ENCODE measurements around the gene DGKE. TPM values are rescaled to one million over a fixed set of nuclear protein-coding genes. Genes with fewer than 3 reads are reported as not detected.

DGKE gene
- total RNA-seq (1 to 10 TPM; 3.9 to 7.6 (median 4.4) TPM), polyA plus RNA-seq (1 to 10 TPM; 1.8 to 5.2 TPM)

- no peak for TF ChIP-seq CTCF (IDR thresholded peaks at IDR 0.05)
- H3K27ac ChIP-seq = peak within 1 kb of the TSS; percentile 68 to 98 (median 84)
- ATAC-seq = peak; percentile 91 to 96 (median 94)
- peak; percentile 98 to 100 (median 100) for DNase-seq
- no peaks in the 10 kb centered on the region for H3K36me3 ChIP-seq
- no peaks in the 10 kb centered on the region for H3K27me3 ChIP-seq
- peaks cover 6 to 35% (median 14%) of the 10 kb centered on the region in 3 donors for H3K4me1 ChIP-seq
- 1% methylated on average over 59 to 66 of the region's 66 CpGs for WGBS, 2 donors
- peak within 1 kb of the TSS; percentile 47 to 93 (median 74) for H3K4me3 ChIP-seq
- intact Hi-C loops (cut with DNase I) = no loop called here
- no peak for FAIRE-seq
- no peaks in the 10 kb centered on the region for H3K9me3 ChIP-seq
Measured at GRCh38 chr17:56833809-56834379, at the start of gene DGKE, which contains the start of gene C17orf67. Gene DGKE, plus strand, starts transcription at chr17:56834151. Its CDS starts 645 bp downstream, at chr17:56834796. Gene C17orf67, minus strand, starts transcription at chr17:56833920. Its CDS starts 18,110 bp downstream, at chr17:56815810.

- Histone ChIP-seq H3K27me3 (no peaks in the 10 kb centered on the region), H3K4me1 (no peaks in the 10 kb centered on the region), H3K9me3 (no peaks in the 10 kb centered on the region), H3K4me3 (no peak overlapping the region), H3K27ac (no peak overlapping the region), H3K36me3 (no peaks in the 10 kb centered on the region)
- ATAC-seq (no peak), FAIRE-seq (no peak), DNase-seq (no peak)
- 62 to 63% methylated on average over 5 of the region's 5 CpGs for WGBS, 2 donors
- intact Hi-C loops (cut with DNase I) = no loop called here
- TF ChIP-seq CTCF (IDR thresholded peaks at IDR 0.05) = no peak
Measured at GRCh38 chr17:56785405-56785804, 48.5 kb upstream of the DGKE start.

GRCh38 chr17:56785997-56786680 is 47.8 kb upstream of the DGKE start:
- 76 to 85% methylated on average over 9 of the region's 9 CpGs for WGBS, 2 donors
- ATAC-seq (no peak), DNase-seq (no peak), FAIRE-seq (no peak)
- Histone ChIP-seq H3K27me3 (no peaks in the 10 kb centered on the region), H3K9me3 (no peaks in the 10 kb centered on the region), H3K4me3 (no peak overlapping the region), H3K4me1 (no peaks in the 10 kb centered on the region), H3K27ac (no peak overlapping the region), H3K36me3 (no peaks in the 10 kb centered on the region)
- intact Hi-C loops (cut with DNase I) = no loop called here
- TF ChIP-seq CTCF (IDR thresholded peaks at IDR 0.05) = no peak

DNA sequence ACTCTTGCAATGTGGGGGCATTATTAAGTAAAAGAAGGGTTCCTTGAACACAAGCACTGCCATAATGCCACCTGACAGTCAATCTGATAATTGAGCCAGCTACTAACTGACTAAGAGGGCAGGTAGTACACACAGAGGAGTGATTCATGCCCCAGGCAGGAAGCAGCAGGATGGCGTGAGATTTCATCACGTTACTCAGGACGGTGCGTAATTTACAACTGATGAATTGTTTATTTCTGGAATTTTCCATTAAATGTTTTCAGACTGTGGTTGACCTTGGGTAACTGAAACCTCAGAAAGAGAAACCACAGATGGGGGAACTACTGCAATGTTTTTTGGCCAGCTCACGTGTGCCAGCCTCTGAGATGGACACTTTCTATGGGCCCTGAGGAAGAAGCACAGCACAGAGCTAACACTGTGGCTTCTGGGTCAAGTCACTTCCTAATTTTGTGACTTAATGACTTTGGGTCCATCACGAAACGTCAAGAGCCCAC is 46.9 kb upstream of the DGKE start:
- no peaks in the 10 kb centered on the region for H3K27me3 ChIP-seq
- peak in 1 of 6 donors; percentile 17 for DNase-seq
- no peak for FAIRE-seq
- H3K9me3 ChIP-seq = no peaks in the 10 kb centered on the region
- H3K4me1 ChIP-seq = no peaks in the 10 kb centered on the region
- intact Hi-C loops (cut with DNase I) = no loop called here
- peak overlapping the region in 1 of 4 donors; percentile 4 for H3K27ac ChIP-seq
- ATAC-seq = peak in 3 of 4 donors; percentile 60 to 87 (median 80)
- no peak overlapping the region for H3K4me3 ChIP-seq
- 66 to 76% methylated on average over 7 of the region's 7 CpGs for WGBS, 2 donors
- no peaks in the 10 kb centered on the region for H3K36me3 ChIP-seq
- TF ChIP-seq CTCF (IDR thresholded peaks at IDR 0.05) = no peak

GRCh38 chr17:56792267-56792666 is 41.7 kb upstream of the DGKE start:
- ATAC-seq = no peak
- H3K36me3 ChIP-seq = no peaks in the 10 kb centered on the region
- no peaks in the 10 kb centered on the region for H3K4me1 ChIP-seq
- FAIRE-seq = no peak
- intact Hi-C loops (cut with DNase I) = no loop called here
- no peak for TF ChIP-seq CTCF (IDR thresholded peaks at IDR 0.05)
- H3K9me3 ChIP-seq = no peaks in the 10 kb centered on the region
- 91 to 92% methylated on average over 1 of the region's 1 CpG for WGBS, 2 donors
- H3K27me3 ChIP-seq = no peaks in the 10 kb centered on the region
- H3K27ac ChIP-seq = no peak overlapping the region
- no peak for DNase-seq
- no peak overlapping the region for H3K4me3 ChIP-seq

Measured in pancreas (tissue), 10 donors.